Loucy (cell line): ENCODE data around the gene RAB44.

Source experiments
- H2AFZ ChIP-seq: fragments of 200-600 bp; sonication (generic); 2 replicates; pipeline ENCODE4 v1.6.0; 2016; ENCODE audit warnings: antibody characterized with exemption, mild to moderate bottlenecking, low read length, moderate library complexity
- H3F3A ChIP-seq: fragments of 200-600 bp; 2 replicates; pipeline ENCODE4 v1.6.0; 2016; ENCODE audit warnings: antibody characterized with exemption, low read depth, mild to moderate bottlenecking
- H3K27me3 ChIP-seq: fragments of 200-600 bp; sonication (generic); 2 replicates; pipeline ENCODE4 v1.6.1; 2014; ENCODE audit warnings: low read length, mild to moderate bottlenecking; ENCODE audit not compliant: insufficient read depth, poor library complexity, severe bottlenecking
- H3K36me3 ChIP-seq: fragments of 200-600 bp; sonication (generic); 2 replicates; pipeline ENCODE4 v1.6.1; 2016; ENCODE audit warnings: low read length; ENCODE audit not compliant: insufficient read depth
- H3K4me1 ChIP-seq: fragments of 200-600 bp; sonication (generic); 2 replicates; pipeline ENCODE4 v1.5.1; 2014; ENCODE audit warnings: low read length, mild to moderate bottlenecking; ENCODE audit not compliant: insufficient read depth, poor library complexity, severe bottlenecking
- H3K4me2 ChIP-seq: fragments of 200-600 bp; sonication (generic); 2 replicates; pipeline ENCODE4 v1.6.0; 2014; ENCODE audit warnings: antibody characterized with exemption, low read length, low read depth, mild to moderate bottlenecking; ENCODE audit not compliant: poor library complexity, severe bottlenecking
- H3K4me3 ChIP-seq: fragments of 200-600 bp; sonication (generic); 2 replicates; pipeline ENCODE4 v1.5.1; 2014; ENCODE audit warnings: low read length, mild to moderate bottlenecking, mixed read lengths; ENCODE audit not compliant: poor library complexity, severe bottlenecking
- H3K79me2 ChIP-seq: fragments of 200-600 bp; sonication (generic); 2 replicates; pipeline ENCODE4 v1.6.1; 2014; ENCODE audit warnings: low read length; ENCODE audit not compliant: insufficient read depth
- H3K9ac ChIP-seq: fragments of 200-600 bp; sonication (generic); 2 replicates; pipeline ENCODE4 v1.6.0; 2014; ENCODE audit warnings: mild to moderate bottlenecking, low read depth, low read length, moderate library complexity; ENCODE audit not compliant: poor library complexity, severe bottlenecking
- H3K9me2 ChIP-seq: fragments of 200-600 bp; sonication (generic); replicated peaks from 2 replicates; pipeline ENCODE4 v1.6.1; 2016; ENCODE audit warnings: low read depth, low read length, mixed read lengths
- H3K9me3 ChIP-seq: fragments of 200-600 bp; sonication (generic); 2 replicates; pipeline ENCODE4 v1.6.1; 2014; ENCODE audit warnings: mild to moderate bottlenecking, antibody characterized with exemption, low read length, low read depth; ENCODE audit not compliant: insufficient read depth
- H4K20me1 ChIP-seq: fragments of 200-600 bp; sonication (generic); 2 replicates; pipeline ENCODE4 v1.6.0; 2014; ENCODE audit warnings: antibody characterized with exemption, low read length, mild to moderate bottlenecking; ENCODE audit not compliant: insufficient read depth, poor library complexity, severe bottlenecking
- EZH2phosphoT487 ChIP-seq: fragments of 200-600 bp; IDR thresholded peaks from 2 replicates; pipeline ENCODE4 v1.6.1; 2018; ENCODE audit warnings: antibody characterized with exemption, mild to moderate bottlenecking, moderate library complexity, borderline replicate concordance
- TF ChIP-seq, protein P1 (sequence below): fragments of 200-600 bp; sonication (generic); conservative IDR thresholded peaks from 2 replicates; pipeline ENCODE4 v1.5.1; 2014; ENCODE audit warnings: mild to moderate bottlenecking, antibody characterized with exemption, low read length

The RAB44 gene

GRCh38 chr6:36668591-36668990, 29.0 kb upstream of the RAB44 start:
- no peak overlapping the region for H3K4me3 ChIP-seq
- H4K20me1 ChIP-seq = no peaks in the 10 kb centered on the region
- H2AFZ ChIP-seq = no peak overlapping the region
- H3K9ac ChIP-seq = no peak overlapping the region
- no peaks in the 10 kb centered on the region for H3K4me1 ChIP-seq
- H3K4me2 ChIP-seq = no peak overlapping the region
- TF ChIP-seq, protein P1, sequence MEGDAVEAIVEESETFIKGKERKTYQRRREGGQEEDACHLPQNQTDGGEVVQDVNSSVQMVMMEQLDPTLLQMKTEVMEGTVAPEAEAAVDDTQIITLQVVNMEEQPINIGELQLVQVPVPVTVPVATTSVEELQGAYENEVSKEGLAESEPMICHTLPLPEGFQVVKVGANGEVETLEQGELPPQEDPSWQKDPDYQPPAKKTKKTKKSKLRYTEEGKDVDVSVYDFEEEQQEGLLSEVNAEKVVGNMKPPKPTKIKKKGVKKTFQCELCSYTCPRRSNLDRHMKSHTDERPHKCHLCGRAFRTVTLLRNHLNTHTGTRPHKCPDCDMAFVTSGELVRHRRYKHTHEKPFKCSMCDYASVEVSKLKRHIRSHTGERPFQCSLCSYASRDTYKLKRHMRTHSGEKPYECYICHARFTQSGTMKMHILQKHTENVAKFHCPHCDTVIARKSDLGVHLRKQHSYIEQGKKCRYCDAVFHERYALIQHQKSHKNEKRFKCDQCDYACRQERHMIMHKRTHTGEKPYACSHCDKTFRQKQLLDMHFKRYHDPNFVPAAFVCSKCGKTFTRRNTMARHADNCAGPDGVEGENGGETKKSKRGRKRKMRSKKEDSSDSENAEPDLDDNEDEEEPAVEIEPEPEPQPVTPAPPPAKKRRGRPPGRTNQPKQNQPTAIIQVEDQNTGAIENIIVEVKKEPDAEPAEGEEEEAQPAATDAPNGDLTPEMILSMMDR = no peak
- TF ChIP-seq EZH2phosphoT487 = no peak
- H3K79me2 ChIP-seq = no peaks in the 10 kb centered on the region
- H3K36me3 ChIP-seq = no peaks in the 10 kb centered on the region
- H3K9me2 ChIP-seq = no peaks in the 10 kb centered on the region
- no peaks in the 10 kb centered on the region for H3F3A ChIP-seq
- no peaks in the 10 kb centered on the region for H3K9me3 ChIP-seq
- no peaks in the 10 kb centered on the region for H3K27me3 ChIP-seq

DNA sequence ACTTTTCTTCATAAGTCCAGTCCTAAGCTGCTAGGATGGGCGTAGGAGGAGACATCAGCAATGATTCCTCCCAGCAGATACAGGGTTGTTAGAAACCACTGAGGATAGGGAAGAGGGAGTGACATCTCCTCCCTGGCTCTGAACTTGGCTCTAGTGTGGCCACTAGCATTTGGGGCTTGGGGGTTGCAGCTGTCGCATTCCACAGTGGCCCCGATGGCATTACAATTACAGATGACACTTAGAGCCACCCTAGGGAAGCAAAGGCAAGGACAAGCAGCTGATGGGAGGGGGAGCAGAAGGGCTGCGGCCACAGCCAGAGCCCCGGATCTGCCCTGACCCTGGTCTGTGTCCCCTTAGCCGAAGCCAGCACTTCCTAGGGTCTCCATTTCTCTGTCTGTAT, 28.6 kb upstream of the RAB44 start:
- Histone ChIP-seq H3F3A (no peaks in the 10 kb centered on the region), H3K4me3 (no peak overlapping the region), H4K20me1 (no peaks in the 10 kb centered on the region), H3K27me3 (no peaks in the 10 kb centered on the region), H3K79me2 (no peaks in the 10 kb centered on the region), H3K9ac (no peak overlapping the region), H3K4me1 (no peaks in the 10 kb centered on the region), H3K9me3 (no peaks in the 10 kb centered on the region), H3K4me2 (no peak overlapping the region), H2AFZ (no peak overlapping the region), H3K9me2 (no peaks in the 10 kb centered on the region), H3K36me3 (no peaks in the 10 kb centered on the region)
- TF ChIP-seq EZH2phosphoT487 = no peak
- TF ChIP-seq, protein P1 = no peak

- no peaks in the 10 kb centered on the region for H4K20me1 ChIP-seq
These were observed 27.4 kb upstream of the RAB44 start for GRCh38 chr6:36670271-36670670.

More at GRCh38 chr6:36670271-36670670, 27.4 kb upstream of the RAB44 start:
- no peaks in the 10 kb centered on the region for H3K79me2 ChIP-seq
- no peaks in the 10 kb centered on the region for H3K9me2 ChIP-seq
- H2AFZ ChIP-seq = no peak overlapping the region
- no peaks in the 10 kb centered on the region for H3K9me3 ChIP-seq
- H3K36me3 ChIP-seq = no peaks in the 10 kb centered on the region
- H3K9ac ChIP-seq = no peak overlapping the region
- H3K4me3 ChIP-seq = no peak overlapping the region
- H3K4me1 ChIP-seq = no peaks in the 10 kb centered on the region
- no peaks in the 10 kb centered on the region for H3F3A ChIP-seq
- no peaks in the 10 kb centered on the region for H3K27me3 ChIP-seq
- H3K4me2 ChIP-seq = no peak overlapping the region
- no peak for TF ChIP-seq EZH2phosphoT487
- TF ChIP-seq, protein P1 = no peak
